AG09319 (cell line): Measurements from ENCODE around the gene OR4K13.

Experiments used
- DNase-seq: peaks from one replicate; pipeline ENCODE4 v3.0.0-alpha.2; 2010; ENCODE audit warnings: low read depth; ENCODE audit errors: extremely low read depth
- CTCF ChIP-seq: IDR thresholded peaks from 2 replicates; pipeline ENCODE4 v1.5.1; 2011; ENCODE audit warnings: low read depth, mild to moderate bottlenecking, inconsistent platforms, low read length, moderate library complexity

The OR4K13 gene

GRCh38 chr14:20008156-20008555, 27.7 kb downstream of the OR4K13 start:
- no peak for TF ChIP-seq CTCF
- DNase-seq: no peak

GRCh38 chr14:20002319-20002718, 33.5 kb downstream of the OR4K13 start:
- no peak for DNase-seq
- TF ChIP-seq CTCF: no peak

- DNase-seq: no peak
- no peak for TF ChIP-seq CTCF
These were observed 34.0 kb downstream of the OR4K13 start, which contains the start of gene OR4Q2 for GRCh38 chr14:20001863-20002262. OR4Q2 (plus strand) TSS chr14:20002163.

- DNase-seq: no peak
- no peak for TF ChIP-seq CTCF
These were observed 42.4 kb downstream of the OR4K13 start for GRCh38 chr14:19993438-19993837.
